Omental fat pad (tissue), 4 donors: Measurements from ENCODE around the gene ACSM3. TPM values are rescaled to one million over a fixed set of nuclear protein-coding genes. Genes with fewer than 3 reads are reported as not detected.
"Not testable (repeated sequence)": the region's sequence is repeated elsewhere in the genome, so short reads cannot be mapped to it uniquely, and the experiment has no call there.

ENCODE experiments used
- ATAC-seq: fragments of 150-250 bp; one replicate; pipeline ENCODE4 v1.9.1; 2016; ENCODE audit warnings: mild to moderate bottlenecking, moderate library complexity; ENCODE audit not compliant: low FRiP score
- DNase-seq: peaks from one replicate; pipeline ENCODE4 v3.0.0-alpha.2; 2019; ENCODE audit warnings: low spot score
- total RNA-seq, 4 donors: library from RNA; depleted of rRNA; stranded (reverse); fragments of >200 nt; gene quantifications; one replicate each; pipeline ENCODE4 v1.1.0, GENCODE V29; 2016
- TF ChIP-seq, protein P1 (sequence below), 3 donors: fragments of 450-650 bp; IDR thresholded peaks; one replicate each; pipeline ENCODE4 v1.5.1; 2016 to 2017; ENCODE audit warnings: antibody characterized with exemption in 3 of 3, mild to moderate bottlenecking in 3 of 3, moderate library complexity in 2 of 3

Gene ACSM3
- total RNA-seq, 4 donors from 2014 or later = 7.2 to 82.9 (median 10.9) TPM

DNA sequence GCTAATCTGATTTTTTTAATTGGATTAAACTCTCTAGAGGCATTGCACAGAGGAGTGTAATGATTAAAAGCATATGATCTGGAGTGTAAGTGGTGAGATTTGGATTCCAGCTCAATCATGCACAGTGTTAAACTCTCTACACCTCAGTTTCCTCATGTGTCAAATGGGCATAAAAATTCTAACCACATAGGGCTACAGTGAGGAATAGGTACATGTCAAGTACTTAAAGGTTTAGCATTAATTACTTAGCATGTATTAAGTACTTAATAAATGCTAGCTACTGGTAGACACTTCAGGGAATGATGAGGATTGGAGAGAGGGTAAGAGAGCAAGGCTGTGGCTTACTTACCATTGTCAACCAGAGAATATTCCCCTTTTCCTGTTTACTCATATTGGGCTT lies 25.3 kb downstream of the ACSM3 start:
- TF ChIP-seq, protein P1, sequence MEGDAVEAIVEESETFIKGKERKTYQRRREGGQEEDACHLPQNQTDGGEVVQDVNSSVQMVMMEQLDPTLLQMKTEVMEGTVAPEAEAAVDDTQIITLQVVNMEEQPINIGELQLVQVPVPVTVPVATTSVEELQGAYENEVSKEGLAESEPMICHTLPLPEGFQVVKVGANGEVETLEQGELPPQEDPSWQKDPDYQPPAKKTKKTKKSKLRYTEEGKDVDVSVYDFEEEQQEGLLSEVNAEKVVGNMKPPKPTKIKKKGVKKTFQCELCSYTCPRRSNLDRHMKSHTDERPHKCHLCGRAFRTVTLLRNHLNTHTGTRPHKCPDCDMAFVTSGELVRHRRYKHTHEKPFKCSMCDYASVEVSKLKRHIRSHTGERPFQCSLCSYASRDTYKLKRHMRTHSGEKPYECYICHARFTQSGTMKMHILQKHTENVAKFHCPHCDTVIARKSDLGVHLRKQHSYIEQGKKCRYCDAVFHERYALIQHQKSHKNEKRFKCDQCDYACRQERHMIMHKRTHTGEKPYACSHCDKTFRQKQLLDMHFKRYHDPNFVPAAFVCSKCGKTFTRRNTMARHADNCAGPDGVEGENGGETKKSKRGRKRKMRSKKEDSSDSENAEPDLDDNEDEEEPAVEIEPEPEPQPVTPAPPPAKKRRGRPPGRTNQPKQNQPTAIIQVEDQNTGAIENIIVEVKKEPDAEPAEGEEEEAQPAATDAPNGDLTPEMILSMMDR (IDR thresholded peaks at IDR 0.05) = no peak
- no peak for DNase-seq
- no peak for ATAC-seq

DNA sequence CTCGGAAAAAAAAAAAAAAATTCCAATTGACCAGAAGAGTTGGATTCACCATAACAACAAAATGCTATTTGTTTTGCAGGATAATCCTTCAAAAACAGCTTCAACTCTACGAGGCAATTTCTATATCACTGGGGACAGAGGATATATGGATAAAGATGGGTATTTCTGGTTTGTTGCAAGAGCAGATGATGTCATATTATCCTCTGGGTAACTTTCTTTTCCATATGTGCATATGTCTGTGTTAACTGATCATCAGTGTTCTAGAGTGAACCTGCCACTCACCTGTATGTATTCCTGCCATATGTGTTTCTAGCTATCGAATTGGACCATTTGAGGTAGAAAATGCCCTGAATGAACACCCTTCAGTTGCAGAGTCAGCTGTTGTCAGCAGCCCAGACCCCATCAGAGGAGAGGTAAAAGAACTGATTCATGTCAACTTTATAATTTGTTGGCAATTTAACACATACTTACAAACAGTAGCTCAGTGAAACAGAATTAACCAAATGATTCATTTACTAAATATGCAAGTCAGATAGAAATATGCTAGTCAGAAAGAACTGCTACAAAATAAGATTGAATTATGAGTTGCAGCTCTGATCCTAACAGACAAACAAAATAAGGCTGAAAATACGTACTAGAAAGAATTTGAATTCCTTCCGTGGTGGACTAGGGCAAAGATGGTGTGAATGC lies 28.3 kb downstream of the ACSM3 start:
- TF ChIP-seq, protein P1 (IDR thresholded peaks at IDR 0.05) = no peak
- ATAC-seq (no peak), DNase-seq (no peak)

DNA sequence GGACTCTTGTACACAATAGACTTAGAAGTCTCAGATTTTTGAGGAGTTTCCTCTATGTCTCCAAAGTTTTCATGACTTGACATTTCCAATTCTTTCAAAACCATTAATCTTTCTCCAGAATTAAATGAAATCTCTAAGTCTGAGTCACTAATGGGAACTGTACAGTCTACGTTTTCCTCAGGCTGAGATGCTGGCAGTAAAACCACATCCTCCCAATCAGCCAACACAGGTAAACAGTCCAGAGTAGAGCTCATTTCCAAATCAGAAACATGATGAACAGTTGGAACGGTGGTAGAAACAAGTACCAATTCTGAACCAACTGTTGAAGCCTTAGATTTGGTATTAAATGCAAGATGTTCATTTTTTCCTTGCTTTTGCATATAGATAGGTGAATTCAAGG lies 34.5 kb downstream of the ACSM3 start:
- DNase-seq = no peak
- no peak for ATAC-seq
- TF ChIP-seq, protein P1 (IDR thresholded peaks at IDR 0.05) = no peak

DNA sequence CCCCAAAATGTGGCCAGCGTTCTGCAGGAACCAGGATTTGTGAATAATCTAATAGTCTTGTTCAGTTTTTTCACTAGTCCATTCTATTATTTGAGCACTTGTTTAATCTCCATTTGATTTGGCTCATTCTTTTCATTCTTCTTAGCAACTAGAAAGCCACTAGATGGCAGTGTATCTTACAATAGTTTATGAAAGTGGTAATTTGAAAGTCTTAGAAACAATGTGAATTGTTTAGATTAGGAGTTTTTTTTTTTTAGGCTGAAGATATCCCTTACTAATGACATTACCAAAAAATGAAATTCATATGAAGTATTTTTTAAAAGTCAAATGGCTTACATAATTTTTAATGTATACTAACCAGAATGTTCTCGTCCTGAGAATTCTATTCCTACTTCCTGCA lies 35.8 kb downstream of the ACSM3 start:
- TF ChIP-seq, protein P1 (IDR thresholded peaks at IDR 0.05) = no peak

DNA sequence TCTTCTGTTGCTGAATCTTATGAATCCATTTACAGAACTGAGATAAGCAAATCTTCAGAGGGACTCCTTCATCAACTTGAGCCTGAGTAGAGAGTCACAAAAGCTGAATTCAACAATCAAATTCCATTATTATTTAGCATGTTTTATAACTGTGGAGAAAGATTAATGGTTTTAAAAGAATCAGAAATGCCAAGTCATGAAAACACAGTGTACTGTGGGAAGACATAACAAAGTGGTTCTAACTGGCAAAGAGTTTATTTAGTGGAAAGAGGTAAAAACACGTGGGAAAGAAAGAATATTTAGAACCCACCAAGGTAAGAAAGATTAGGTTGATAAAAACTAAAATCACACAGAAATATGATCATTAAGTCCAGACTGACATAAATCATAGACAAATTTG lies 37.5 kb downstream of the ACSM3 start:
- DNase-seq (no peak), ATAC-seq (no peak)
- TF ChIP-seq, protein P1 (IDR thresholded peaks at IDR 0.05) = no peak

More for the DNA sequence above, 35.8 kb downstream of the ACSM3 start:
- ATAC-seq = no peak
- no peak for DNase-seq

DNA sequence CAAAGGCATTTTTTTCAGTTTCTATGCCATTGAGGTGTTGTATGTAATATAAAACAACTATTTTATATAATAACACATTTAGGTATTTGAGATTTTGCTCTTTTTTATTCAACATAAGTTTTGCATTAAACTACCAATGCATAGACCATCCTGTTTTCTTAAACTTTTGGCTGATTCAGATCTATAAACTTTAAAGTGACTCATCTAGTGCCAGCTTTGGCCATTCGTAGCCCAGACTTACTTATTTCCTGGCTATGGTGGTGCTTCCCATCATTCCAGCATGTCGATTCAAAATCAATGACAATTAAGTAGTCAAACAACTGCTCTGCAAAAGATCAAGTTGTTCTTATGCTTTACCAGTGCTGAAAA lies 39.4 kb downstream of the ACSM3 start:
- ATAC-seq = no peak
- TF ChIP-seq, protein P1 (IDR thresholded peaks at IDR 0.05) = no peak
- no peak for DNase-seq

DNA sequence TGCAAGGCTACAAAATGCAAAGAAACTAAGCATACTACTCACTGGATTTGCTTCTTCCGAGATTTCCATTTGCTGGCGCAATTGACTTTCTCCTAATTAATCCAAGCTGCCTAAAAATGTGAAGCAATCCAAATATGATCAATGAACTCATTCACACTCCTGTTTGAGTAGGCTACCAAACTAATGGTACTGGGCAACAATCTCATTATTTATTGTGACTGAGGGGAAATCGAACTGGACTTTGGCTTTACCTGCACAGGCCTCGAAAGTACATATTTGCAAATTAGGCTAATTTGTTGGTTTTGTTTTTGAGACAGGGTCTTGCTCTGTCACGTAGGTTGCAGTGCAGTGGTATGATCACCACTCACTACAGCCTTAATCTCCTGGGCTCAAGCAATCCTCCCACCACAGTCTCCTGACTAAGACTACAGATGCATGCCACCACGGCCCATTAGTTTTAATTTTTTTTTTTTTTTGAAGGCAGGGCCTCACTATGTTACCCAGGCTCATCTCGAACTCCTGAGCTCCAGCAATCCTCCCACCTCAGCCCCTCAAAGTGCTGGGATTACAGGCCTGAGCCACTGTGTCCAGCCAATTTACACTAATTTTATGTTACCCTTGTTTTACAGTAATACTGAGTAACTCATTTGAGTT lies 39.9 kb downstream of the ACSM3 start:
- ATAC-seq (no peak), DNase-seq (no peak)
- TF ChIP-seq, protein P1 (IDR thresholded peaks at IDR 0.05) = no peak

DNA sequence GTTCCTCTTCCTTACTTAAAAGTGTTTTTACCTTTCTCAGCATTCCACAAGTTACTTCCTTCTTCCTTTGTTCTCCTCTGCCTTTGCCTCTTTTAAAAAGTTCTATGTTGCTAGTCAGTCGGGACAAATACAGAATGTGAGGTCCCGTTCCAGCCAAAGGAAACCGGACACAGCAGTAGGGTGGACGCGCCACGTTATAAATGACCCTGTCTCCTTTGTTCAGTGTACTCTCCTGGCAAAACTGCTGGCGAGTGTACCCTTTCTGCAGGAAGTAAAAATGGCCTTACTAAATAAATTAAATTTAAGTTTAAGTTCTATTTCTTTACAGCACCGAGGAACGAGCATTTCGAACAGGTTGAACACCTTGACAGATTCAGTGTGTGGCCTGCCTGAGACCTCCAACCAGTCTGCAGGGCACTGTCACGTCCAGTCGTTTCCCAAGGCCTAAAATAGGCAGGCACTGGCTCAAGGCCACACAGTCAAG lies 41.9 kb downstream of the ACSM3 start:
- not testable (repeated sequence) for ATAC-seq, DNase-seq
